ENCODE data around the gene OGFOD3. TPM values are rescaled to one million over a fixed set of nuclear protein-coding genes. Genes with fewer than 3 reads are reported as not detected.

OGFOD3 gene
- total RNA-seq, 1 donor from 2014 or later, result 20.9 TPM

DNA sequence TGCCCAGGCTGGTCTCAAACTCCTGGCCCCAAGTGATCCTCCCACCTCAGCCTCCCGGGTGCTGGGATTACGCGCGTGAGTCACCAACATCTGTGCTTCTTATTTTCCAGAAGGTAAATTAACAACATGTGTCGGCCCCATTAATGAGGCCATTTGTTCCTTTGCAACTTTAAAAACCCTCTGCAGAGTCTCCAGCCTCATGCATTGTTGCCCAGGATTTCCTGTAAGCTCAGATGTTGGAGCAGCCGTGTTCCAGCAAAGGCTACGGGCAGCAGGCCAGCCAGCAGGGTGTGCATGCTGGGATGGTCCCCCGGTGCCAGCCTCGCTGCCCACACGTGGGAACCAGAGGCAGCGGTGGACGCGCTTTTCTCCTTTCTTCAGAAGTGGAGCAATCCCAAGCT lies 19.3 kb downstream of the OGFOD3 start:
- peak overlapping the region; percentile 48 for H3K27ac ChIP-seq (ENCODE audit: low read depth, low read length)
- H3K9me3 ChIP-seq (ENCODE audit: control insufficient read depth in 3 of 3, low read length in 3 of 3), result no peaks in the 10 kb centered on the region
- no peak overlapping the region for H3K9ac ChIP-seq (ENCODE audit: low read depth in 1 of 3, low read length in 3 of 3)
- H3K27me3 ChIP-seq (ENCODE audit: control insufficient read depth in 3 of 3, insufficient read depth in 3 of 3, low read length in 3 of 3), result no peaks in the 10 kb centered on the region
- H3K4me3 ChIP-seq (ENCODE audit: low read length in 3 of 3), result peak overlapping the region in 2 of 3 donors; percentile 7 to 46
- H3K4me1 ChIP-seq (ENCODE audit: control insufficient read depth in 3 of 3, insufficient read depth in 3 of 3, low read length in 3 of 3), result peaks cover 18 to 19% (median 18%) of the 10 kb centered on the region in 3 donors
- peaks cover 11 to 18% (median 17%) of the 10 kb centered on the region in 3 donors for H3K36me3 ChIP-seq (ENCODE audit: control insufficient read depth in 3 of 3, insufficient read depth in 3 of 3, low read length in 3 of 3)

DNA sequence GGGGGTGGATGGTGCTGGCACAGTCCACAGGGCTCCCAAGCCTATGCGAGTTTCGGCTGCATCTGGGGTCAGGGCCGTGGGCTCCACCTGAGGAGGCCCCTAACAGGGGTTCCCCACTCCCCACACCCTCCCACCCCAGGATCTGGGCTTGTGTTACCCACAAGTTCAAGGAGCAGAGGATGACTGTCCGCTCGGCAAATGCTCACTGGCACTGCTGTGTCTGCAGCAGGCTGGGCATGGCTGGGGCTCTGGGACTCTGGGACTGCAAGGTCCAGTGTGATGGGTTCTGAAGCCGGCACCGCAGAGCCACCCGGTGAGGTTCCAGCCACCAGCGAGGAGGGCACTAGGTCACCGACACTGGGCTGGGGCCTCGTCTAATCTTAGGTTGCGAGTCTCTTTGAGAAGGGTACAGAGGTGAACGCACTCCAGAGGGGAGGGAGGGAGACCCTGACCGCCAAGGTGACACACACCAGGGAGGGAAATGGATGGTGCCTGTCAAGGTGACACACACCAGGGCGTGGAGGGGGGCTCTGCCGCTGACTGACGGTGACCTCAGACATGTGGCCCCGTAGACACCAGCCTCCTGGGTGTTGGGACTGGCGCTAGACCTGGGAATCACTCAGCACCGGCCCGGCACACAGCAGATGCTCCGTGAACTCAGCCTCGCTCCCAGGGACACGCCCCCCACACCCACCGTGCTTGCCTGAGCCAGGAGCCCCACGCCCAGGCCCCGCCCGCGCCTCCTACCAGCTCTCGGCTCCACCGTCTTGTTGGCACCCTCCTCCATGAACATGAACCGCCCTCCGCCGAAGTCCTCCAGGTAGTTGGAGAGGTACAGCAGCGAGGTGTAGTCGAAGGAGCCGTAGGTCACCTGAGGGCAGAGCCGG lies 20.7 kb downstream of the OGFOD3 start:
- H3K36me3 ChIP-seq (ENCODE audit: control insufficient read depth in 3 of 3, insufficient read depth in 3 of 3, low read length in 3 of 3), result peaks cover 11 to 15% (median 15%) of the 10 kb centered on the region in 3 donors
- H3K27ac ChIP-seq (ENCODE audit: low read depth, low read length), result no peak overlapping the region
- no peak overlapping the region for H3K9ac ChIP-seq (ENCODE audit: low read depth in 1 of 3, low read length in 3 of 3)

DNA sequence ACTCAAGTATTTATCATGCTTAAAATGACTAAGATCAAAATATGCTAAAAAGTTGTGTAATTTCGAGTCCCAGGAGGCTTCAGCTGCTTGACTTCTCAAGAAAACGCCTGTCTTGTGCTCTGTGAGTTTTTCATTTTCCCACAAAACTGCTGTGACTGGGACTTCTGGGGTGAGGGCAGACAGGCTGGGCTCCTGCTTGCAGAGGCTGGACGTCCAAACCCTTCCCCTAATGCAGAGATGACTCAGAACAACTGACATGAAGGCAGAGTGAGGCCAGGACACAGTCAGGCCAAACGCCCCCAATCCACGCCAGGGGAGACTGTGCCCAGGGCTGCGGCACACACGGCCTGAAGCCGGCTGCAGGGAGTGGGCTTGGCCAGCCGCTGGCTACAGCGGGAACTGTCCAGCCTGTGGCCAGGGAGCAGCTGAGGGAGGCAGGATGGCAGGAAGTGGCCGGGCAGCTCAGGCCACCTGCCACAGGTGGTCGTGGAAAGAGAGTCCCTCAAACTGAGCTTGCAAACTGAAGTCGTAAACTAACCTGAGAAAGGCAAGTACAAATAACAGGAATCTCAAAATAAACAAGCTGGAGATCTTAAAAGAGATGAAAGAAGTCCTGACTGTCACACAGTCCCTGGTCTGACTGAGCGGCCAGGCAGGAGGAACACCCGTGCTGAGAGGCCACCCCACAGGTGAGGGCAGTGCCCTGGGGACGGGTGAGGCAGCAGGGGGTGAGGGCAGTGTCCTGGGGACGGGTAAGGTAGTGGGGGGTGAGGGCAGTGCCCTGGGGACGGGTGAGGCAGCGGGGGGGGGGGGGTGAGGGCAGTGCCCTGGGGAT lies 21.6 kb downstream of the OGFOD3 start:
- H3K4me3 ChIP-seq (ENCODE audit: low read length in 3 of 3), result no peak overlapping the region
- H3K27ac ChIP-seq (ENCODE audit: low read depth, low read length), result peak overlapping the region; percentile 51
- H3K9ac ChIP-seq (ENCODE audit: low read depth in 1 of 3, low read length in 3 of 3), result no peak overlapping the region
- H3K4me1 ChIP-seq (ENCODE audit: control insufficient read depth in 3 of 3, insufficient read depth in 3 of 3, low read length in 3 of 3), result peaks cover 18 to 19% (median 18%) of the 10 kb centered on the region in 3 donors
- no peaks in the 10 kb centered on the region for H3K27me3 ChIP-seq (ENCODE audit: control insufficient read depth in 3 of 3, insufficient read depth in 3 of 3, low read length in 3 of 3)
- H3K36me3 ChIP-seq (ENCODE audit: control insufficient read depth in 3 of 3, insufficient read depth in 3 of 3, low read length in 3 of 3), result peaks cover 18 to 24% (median 23%) of the 10 kb centered on the region in 3 donors
- no peaks in the 10 kb centered on the region for H3K9me3 ChIP-seq (ENCODE audit: control insufficient read depth in 3 of 3, low read length in 3 of 3)

More for the DNA sequence above, 20.7 kb downstream of the OGFOD3 start:
- H3K27me3 ChIP-seq (ENCODE audit: control insufficient read depth in 3 of 3, insufficient read depth in 3 of 3, low read length in 3 of 3), result no peaks in the 10 kb centered on the region
- H3K4me1 ChIP-seq (ENCODE audit: control insufficient read depth in 3 of 3, insufficient read depth in 3 of 3, low read length in 3 of 3), result peaks cover 18 to 19% (median 18%) of the 10 kb centered on the region in 3 donors
- H3K9me3 ChIP-seq (ENCODE audit: control insufficient read depth in 3 of 3, low read length in 3 of 3), result no peaks in the 10 kb centered on the region
- no peak overlapping the region for H3K4me3 ChIP-seq (ENCODE audit: low read length in 3 of 3)

DNA sequence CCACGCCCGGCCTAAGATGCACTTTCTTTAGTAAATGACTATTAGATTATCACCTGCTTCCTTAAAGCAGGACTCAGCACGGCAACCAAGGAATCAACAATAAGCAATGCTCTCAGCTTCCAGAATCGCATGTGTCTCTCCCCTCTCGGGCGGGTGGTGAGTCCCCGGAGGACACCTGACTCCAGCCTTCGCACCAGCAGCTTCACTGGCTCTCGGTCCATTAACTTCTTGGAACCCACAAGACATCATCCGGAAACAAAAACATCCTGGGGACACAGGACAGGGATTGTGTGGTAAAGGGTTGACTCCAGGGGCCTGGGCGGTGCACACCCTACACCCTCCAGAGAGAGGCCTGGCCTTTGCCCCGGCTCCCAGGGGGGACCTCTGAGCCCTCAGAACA lies 24.1 kb downstream of the OGFOD3 start:
- Histone ChIP-seq H3K4me1 (ENCODE audit: control insufficient read depth in 3 of 3, insufficient read depth in 3 of 3, low read length in 3 of 3) (peaks cover 6 to 8% (median 7%) of the 10 kb centered on the region in 3 donors), H3K9ac (ENCODE audit: low read depth in 1 of 3, low read length in 3 of 3) (no peak overlapping the region), H3K9me3 (ENCODE audit: control insufficient read depth in 3 of 3, low read length in 3 of 3) (no peaks in the 10 kb centered on the region), H3K27me3 (ENCODE audit: control insufficient read depth in 3 of 3, insufficient read depth in 3 of 3, low read length in 3 of 3) (no peaks in the 10 kb centered on the region), H3K4me3 (ENCODE audit: low read length in 3 of 3) (no peak overlapping the region), H3K27ac (ENCODE audit: low read depth, low read length) (no peak overlapping the region), H3K36me3 (ENCODE audit: control insufficient read depth in 3 of 3, insufficient read depth in 3 of 3, low read length in 3 of 3) (peaks cover 16 to 24% (median 22%) of the 10 kb centered on the region in 3 donors)

DNA sequence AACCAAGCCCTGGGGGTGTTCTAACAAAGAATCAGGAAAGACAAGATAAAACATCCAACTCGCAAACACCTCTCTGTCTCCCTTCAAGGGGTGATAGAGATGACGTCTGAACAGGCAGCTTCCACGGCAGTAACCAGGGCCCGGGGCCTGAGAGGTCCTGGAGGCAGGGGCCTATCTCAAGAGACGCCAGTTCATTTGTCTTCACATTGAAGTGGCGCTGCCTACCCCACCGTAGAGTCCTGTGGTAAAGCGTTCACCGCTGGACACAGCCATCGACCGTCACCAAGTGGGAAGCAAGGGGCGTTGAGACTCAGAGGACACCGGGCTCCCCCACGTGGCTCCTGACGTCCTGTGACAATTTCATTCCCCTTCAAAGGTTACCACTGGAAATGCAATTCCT lies 25.4 kb downstream of the OGFOD3 start:
- Histone ChIP-seq H3K27me3 (ENCODE audit: control insufficient read depth in 3 of 3, insufficient read depth in 3 of 3, low read length in 3 of 3) (no peaks in the 10 kb centered on the region), H3K4me3 (ENCODE audit: low read length in 3 of 3) (no peak overlapping the region), H3K9ac (ENCODE audit: low read depth in 1 of 3, low read length in 3 of 3) (no peak overlapping the region), H3K9me3 (ENCODE audit: control insufficient read depth in 3 of 3, low read length in 3 of 3) (no peaks in the 10 kb centered on the region), H3K4me1 (ENCODE audit: control insufficient read depth in 3 of 3, insufficient read depth in 3 of 3, low read length in 3 of 3) (peaks cover 4 to 9% (median 7%) of the 10 kb centered on the region in 3 donors), H3K36me3 (ENCODE audit: control insufficient read depth in 3 of 3, insufficient read depth in 3 of 3, low read length in 3 of 3) (peaks cover 16 to 22% (median 22%) of the 10 kb centered on the region in 3 donors), H3K27ac (ENCODE audit: low read depth, low read length) (no peak overlapping the region)

DNA sequence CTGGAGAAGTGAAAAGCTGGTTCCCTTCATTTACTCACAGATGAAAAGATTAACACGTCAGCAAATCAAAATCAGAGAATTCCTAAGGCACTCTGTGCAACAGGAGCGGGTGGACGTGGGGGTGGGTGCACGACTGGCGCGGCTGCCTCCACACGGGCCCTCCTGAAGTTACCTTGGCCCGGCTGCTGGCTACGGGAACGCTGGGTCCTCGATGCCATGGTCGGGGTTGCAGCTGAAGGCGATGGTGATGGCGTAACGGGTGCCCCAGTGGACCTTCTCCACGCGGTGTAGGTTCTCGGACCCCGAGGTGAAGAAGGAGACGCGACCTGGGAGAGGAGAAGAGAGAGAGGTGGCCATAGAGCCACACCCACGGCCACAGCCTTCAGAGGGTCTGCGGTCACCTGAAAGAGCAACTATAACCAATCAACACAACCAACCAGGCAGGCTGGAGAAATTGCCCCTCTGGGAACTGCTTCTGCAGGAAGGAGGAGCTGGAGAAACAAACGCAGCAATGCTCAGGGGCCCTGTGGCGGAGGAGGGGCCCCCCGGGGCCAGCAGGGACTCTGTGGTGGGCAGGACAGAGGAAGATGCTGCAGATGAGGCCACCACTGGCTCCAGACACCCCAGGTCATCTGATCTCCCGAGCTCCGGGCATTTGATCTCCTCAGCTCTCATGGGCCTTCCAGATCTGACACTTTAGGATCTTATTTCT lies 26.0 kb downstream of the OGFOD3 start:
- Histone ChIP-seq H3K4me3 (ENCODE audit: low read length in 3 of 3) (no peak overlapping the region), H3K9ac (ENCODE audit: low read depth in 1 of 3, low read length in 3 of 3) (no peak overlapping the region), H3K4me1 (ENCODE audit: control insufficient read depth in 3 of 3, insufficient read depth in 3 of 3, low read length in 3 of 3) (peaks cover 8 to 14% (median 9%) of the 10 kb centered on the region in 3 donors), H3K9me3 (ENCODE audit: control insufficient read depth in 3 of 3, low read length in 3 of 3) (no peaks in the 10 kb centered on the region), H3K27me3 (ENCODE audit: control insufficient read depth in 3 of 3, insufficient read depth in 3 of 3, low read length in 3 of 3) (no peaks in the 10 kb centered on the region), H3K36me3 (ENCODE audit: control insufficient read depth in 3 of 3, insufficient read depth in 3 of 3, low read length in 3 of 3) (peaks cover 16 to 22% (median 19%) of the 10 kb centered on the region in 3 donors), H3K27ac (ENCODE audit: low read depth, low read length) (no peak overlapping the region)

DNA sequence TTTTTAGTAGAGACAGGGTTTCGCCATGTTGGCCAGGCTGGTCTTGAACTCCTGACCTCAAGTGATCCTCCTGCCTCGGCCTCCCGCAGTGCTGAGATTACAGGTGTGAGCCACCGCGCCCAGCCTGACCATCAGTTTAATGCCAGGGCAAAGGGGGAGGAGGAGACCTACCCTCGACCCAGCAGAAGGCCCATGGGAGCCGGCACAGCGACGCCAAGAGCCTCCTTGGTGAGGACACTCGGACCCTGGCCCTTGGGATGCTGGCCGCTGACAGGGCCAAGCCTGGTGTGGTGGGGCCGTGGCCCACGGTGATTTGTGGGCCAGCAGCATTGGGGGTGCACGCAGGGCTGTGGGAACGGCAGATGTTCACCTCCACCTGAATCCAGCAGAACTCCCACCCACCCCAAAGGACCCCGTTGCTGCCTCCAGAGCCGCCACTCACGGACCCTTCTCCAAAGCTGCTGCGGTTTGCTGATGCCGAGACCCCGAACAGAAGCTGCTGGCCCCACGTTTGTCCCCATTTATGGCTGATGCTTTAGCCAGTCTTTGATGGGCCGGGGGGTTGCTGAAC lies 26.8 kb downstream of the OGFOD3 start:
- Histone ChIP-seq H3K9ac (ENCODE audit: low read depth in 1 of 3, low read length in 3 of 3) (no peak overlapping the region), H3K27me3 (ENCODE audit: control insufficient read depth in 3 of 3, insufficient read depth in 3 of 3, low read length in 3 of 3) (peaks cover 0 to 3% (median 0%) of the 10 kb centered on the region in 3 donors), H3K36me3 (ENCODE audit: control insufficient read depth in 3 of 3, insufficient read depth in 3 of 3, low read length in 3 of 3) (peaks cover 15 to 22% (median 16%) of the 10 kb centered on the region in 3 donors), H3K4me3 (ENCODE audit: low read length in 3 of 3) (no peak overlapping the region), H3K27ac (ENCODE audit: low read depth, low read length) (no peak overlapping the region), H3K9me3 (ENCODE audit: control insufficient read depth in 3 of 3, low read length in 3 of 3) (no peaks in the 10 kb centered on the region), H3K4me1 (ENCODE audit: control insufficient read depth in 3 of 3, insufficient read depth in 3 of 3, low read length in 3 of 3) (peaks cover 8 to 14% (median 12%) of the 10 kb centered on the region in 3 donors)

DNA sequence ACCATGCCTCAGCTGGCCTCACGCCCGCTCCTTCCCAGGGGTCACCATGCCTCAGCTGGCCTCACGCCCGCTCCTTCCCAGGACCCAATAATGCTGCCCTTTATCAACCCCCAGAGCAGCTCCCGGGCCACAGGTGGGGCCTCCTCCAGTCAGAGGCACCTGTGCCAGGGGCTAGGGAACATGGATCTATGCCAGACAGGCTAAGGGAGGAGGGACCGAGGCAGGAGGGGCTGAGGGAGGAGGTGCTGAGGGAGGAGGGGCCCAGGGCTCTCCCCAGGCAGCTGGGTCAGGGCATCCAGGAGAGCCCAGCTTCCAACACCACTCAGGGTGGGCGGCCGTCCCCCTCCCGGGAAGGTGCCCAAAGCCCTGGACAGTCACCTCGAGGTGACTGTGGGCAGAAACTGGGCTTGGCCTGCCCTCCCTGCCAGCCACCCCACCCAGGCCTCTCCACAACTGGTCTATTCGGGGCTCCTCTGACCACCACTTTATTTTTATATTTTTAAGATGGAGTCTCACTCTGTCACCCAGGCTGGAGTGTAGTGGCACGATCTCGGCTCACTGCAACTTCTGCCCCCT lies 27.4 kb downstream of the OGFOD3 start:
- Histone ChIP-seq H3K4me3 (ENCODE audit: low read length in 3 of 3) (no peak overlapping the region), H3K9me3 (ENCODE audit: control insufficient read depth in 3 of 3, low read length in 3 of 3) (no peaks in the 10 kb centered on the region), H3K27me3 (ENCODE audit: control insufficient read depth in 3 of 3, insufficient read depth in 3 of 3, low read length in 3 of 3) (peaks cover 0 to 6% (median 0%) of the 10 kb centered on the region in 3 donors), H3K4me1 (ENCODE audit: control insufficient read depth in 3 of 3, insufficient read depth in 3 of 3, low read length in 3 of 3) (peaks cover 4 to 17% (median 12%) of the 10 kb centered on the region in 3 donors), H3K27ac (ENCODE audit: low read depth, low read length) (no peak overlapping the region), H3K36me3 (ENCODE audit: control insufficient read depth in 3 of 3, insufficient read depth in 3 of 3, low read length in 3 of 3) (peaks cover 15 to 22% (median 16%) of the 10 kb centered on the region in 3 donors), H3K9ac (ENCODE audit: low read depth in 1 of 3, low read length in 3 of 3) (no peak overlapping the region)

All from skeletal muscle tissue (tissue), 4 donors.